Peyer's patch (tissue), 4 donors: ENCODE measurements around the gene TTYH3. TPM values are rescaled to one million over a fixed set of nuclear protein-coding genes. Genes with fewer than 3 reads are reported as not detected.

Experiments
- DNase-seq, 3 donors: peaks; one replicate each; pipeline ENCODE4 v3.0.0-alpha.2; 2017 to 2019
- H3K27ac ChIP-seq, 4 donors: fragments of 200-600 bp; sonication (generic); one replicate each; pipeline ENCODE4 v1.5.1; 2016 to 2019
- H3K27me3 ChIP-seq, 2 donors: fragments of 200-600 bp; sonication (generic); one replicate each; pipeline ENCODE4 v1.5.1; 2019
- H3K36me3 ChIP-seq, 3 donors: fragments of 200-600 bp; sonication (generic); one replicate each; pipeline ENCODE4 v1.5.1; 2016 to 2019
- H3K4me1 ChIP-seq, 4 donors: fragments of 200-600 bp; sonication (generic); one replicate each; pipeline ENCODE4 v1.5.1; 2016 to 2019
- H3K4me3 ChIP-seq, 4 donors: fragments of 200-600 bp; sonication (generic); 1 replicate in 3 of 4; 2 replicates in 1 of 4; pipeline ENCODE4 v1.5.1; 2016 to 2019; ENCODE audit warnings: mild to moderate bottlenecking in 1 of 4
- H3K9me3 ChIP-seq, 4 donors: fragments of 200-600 bp; sonication (generic); one replicate each; pipeline ENCODE4 v1.5.1; 2016 to 2019; ENCODE audit warnings: mild to moderate bottlenecking in 1 of 4
- CTCF ChIP-seq, 6 experiments: fragments of 450-650 bp in 4 of 6; fragments of 200-600 bp in 2 of 6; sonication (generic) in 1 of 6; IDR thresholded peaks; one replicate each; pipeline ENCODE4 v1.5.1; 2017 to 2019; ENCODE audit warnings: antibody characterized with exemption in 6 of 6, mild to moderate bottlenecking in 3 of 6, moderate library complexity in 1 of 6
- POLR2A ChIP-seq, 2 donors: fragments of 450-650 bp; IDR thresholded peaks; one replicate each; pipeline ENCODE4 v1.5.1; 2017; ENCODE audit warnings: antibody characterized with exemption in 2 of 2, mild to moderate bottlenecking in 2 of 2, moderate library complexity in 2 of 2
- total RNA-seq, 4 donors: library from RNA; depleted of rRNA; stranded (reverse); fragments of >200 nt; gene quantifications; one replicate each; pipeline ENCODE4 v1.1.0, GENCODE V29; 2016

The TTYH3 gene
- total RNA-seq, 4 donors from 2014 or later, result 61.8 to 99.9 (median 83.4) TPM

GRCh38 chr7:2628130-2628482 lies 3.7 kb upstream of the TTYH3 start:
- Histone ChIP-seq H3K4me1 (peaks cover 3 to 48% (median 15%) of the 10 kb centered on the region in 4 donors), H3K4me3 (no peak overlapping the region), H3K36me3 (no peaks in the 10 kb centered on the region), H3K9me3 (no peaks in the 10 kb centered on the region), H3K27me3 (no peaks in the 10 kb centered on the region), H3K27ac (no peak overlapping the region)
- no peak for DNase-seq
- no peak for TF ChIP-seq CTCF (IDR thresholded peaks at IDR 0.05)
- no peak for TF ChIP-seq POLR2A (IDR thresholded peaks at IDR 0.05)

GRCh38 chr7:2628891-2629290 lies 2.9 kb upstream of the TTYH3 start:
- TF ChIP-seq POLR2A (IDR thresholded peaks at IDR 0.05) (no peak), CTCF (IDR thresholded peaks at IDR 0.05) (no peak)
- H3K4me1 ChIP-seq, result peaks cover 11 to 49% (median 17%) of the 10 kb centered on the region in 4 donors
- H3K9me3 ChIP-seq, result no peaks in the 10 kb centered on the region
- no peak for DNase-seq
- no peaks in the 10 kb centered on the region for H3K27me3 ChIP-seq
- H3K4me3 ChIP-seq, result no peak overlapping the region
- no peak overlapping the region for H3K27ac ChIP-seq
- H3K36me3 ChIP-seq, result no peaks in the 10 kb centered on the region

- peak in 1 of 6 experiments; percentile 8 for TF ChIP-seq CTCF (IDR thresholded peaks at IDR 0.05)
- peak; percentile 53 to 77 for TF ChIP-seq POLR2A (IDR thresholded peaks at IDR 0.05)
- H3K27ac ChIP-seq, result peak overlapping the region in 3 of 4 donors; percentile 77 to 93 (median 88)
- H3K27me3 ChIP-seq, result no peaks in the 10 kb centered on the region
- no peaks in the 10 kb centered on the region for H3K36me3 ChIP-seq
- peaks cover 11 to 49% (median 17%) of the 10 kb centered on the region in 4 donors for H3K4me1 ChIP-seq
- peak in 2 of 3 donors; percentile 88 to 90 for DNase-seq
- H3K4me3 ChIP-seq, result peak overlapping the region in 2 of 4 donors; percentile 4 to 22
- H3K9me3 ChIP-seq, result no peaks in the 10 kb centered on the region
Measured at GRCh38 chr7:2629746-2630681, 1.8 kb upstream of the TTYH3 start.

- peak; percentile 61 to 77 (median 71) for DNase-seq
- peaks cover 11 to 60% (median 29%) of the 10 kb centered on the region in 4 donors for H3K4me1 ChIP-seq
- H3K27ac ChIP-seq, result peak overlapping the region; percentile 79 to 91 (median 86)
- H3K27me3 ChIP-seq, result no peaks in the 10 kb centered on the region
- TF ChIP-seq CTCF (IDR thresholded peaks at IDR 0.05) (no peak), POLR2A (IDR thresholded peaks at IDR 0.05) (peak in 1 of 2 donors; percentile 26)
- no peaks in the 10 kb centered on the region for H3K9me3 ChIP-seq
- H3K36me3 ChIP-seq, result no peaks in the 10 kb centered on the region
- H3K4me3 ChIP-seq, result peak overlapping the region; percentile 65 to 98 (median 88)
Measured at GRCh38 chr7:2632733-2633537, 1.1 kb downstream of the TTYH3 start.

- Histone ChIP-seq H3K36me3 (no peaks in the 10 kb centered on the region), H3K27me3 (no peaks in the 10 kb centered on the region), H3K4me3 (peak overlapping the region; percentile 65 to 98 (median 88)), H3K4me1 (peaks cover 11 to 64% (median 32%) of the 10 kb centered on the region in 4 donors), H3K9me3 (no peaks in the 10 kb centered on the region), H3K27ac (peak overlapping the region; percentile 79 to 91 (median 86))
- DNase-seq, result no peak
- TF ChIP-seq POLR2A (IDR thresholded peaks at IDR 0.05), result peak in 1 of 2 donors; percentile 7
- TF ChIP-seq CTCF (IDR thresholded peaks at IDR 0.05), result no peak
Measured at GRCh38 chr7:2633538-2634266, 1.9 kb downstream of the TTYH3 start.
